Measurements from ENCODE around the gene SMYD3. TPM values are rescaled to one million over a fixed set of nuclear protein-coding genes. Genes with fewer than 3 reads are reported as not detected.

The SMYD3 gene
- total and polyA plus RNA-seq, 9 of the 15 experiments (the other 6 are each of a cell fraction or from before 2014, with no cell fraction given): 128 to 440 (median 197) TPM

GRCh38 chr1:245832771-245833527 lies 674.1 kb downstream of the SMYD3 start:
- Histone ChIP-seq H3K9me3 (replicated peaks; ENCODE audit: control insufficient read depth, insufficient read depth, low read depth, low read length) (no peaks in the 10 kb centered on the region), H3K4me3 (no peak overlapping the region), H3K9ac (ENCODE audit: insufficient read depth in 1 of 2, low read depth in 2 of 2, low read length in 2 of 2) (no peak overlapping the region), H3K27ac (ENCODE audit: extremely low read depth, low read depth, low read length) (no peak overlapping the region), H3K27me3 (ENCODE audit: control insufficient read depth in 2 of 2, insufficient read depth in 2 of 2, low read length in 2 of 2) (no peaks in the 10 kb centered on the region), H2AFZ (ENCODE audit: low read depth, low read length) (no peak overlapping the region), H3K79me2 (ENCODE audit: control insufficient read depth, insufficient read depth, low read length) (no peaks in the 10 kb centered on the region), H3K36me3 (ENCODE audit: control insufficient read depth, insufficient read depth, low read length) (peaks cover 72% of the 10 kb centered on the region), H3K4me2 (ENCODE audit: insufficient read depth, low read length) (no peak overlapping the region), H4K20me1 (replicated peaks; ENCODE audit: control insufficient read depth, insufficient read depth, low read length) (no peaks in the 10 kb centered on the region; the same call in 1 of the 2 replicates), H3K4me1 (replicated peaks in 1 of 2; ENCODE audit: control insufficient read depth in 2 of 2, insufficient read depth in 2 of 2, low read length in 2 of 2) (no peaks in the 10 kb centered on the region), H3K9me1 (ENCODE audit: control insufficient read depth, insufficient read depth, low read length) (no peaks in the 10 kb centered on the region)
- BruUV-seq (replicated peaks): no TSS peak
- CTCF ChIA-PET (ENCODE audit: low intra/inter-chr PET ratio): no interaction called here
- FAIRE-seq: no peak
- ATAC-seq: no peak
- WGBS (ENCODE audit: insufficient coverage, low coverage, missing lambda C conversion rate): 90% methylated on average over 7 of the region's 7 CpGs
- TF ChIP-seq, protein P1, sequence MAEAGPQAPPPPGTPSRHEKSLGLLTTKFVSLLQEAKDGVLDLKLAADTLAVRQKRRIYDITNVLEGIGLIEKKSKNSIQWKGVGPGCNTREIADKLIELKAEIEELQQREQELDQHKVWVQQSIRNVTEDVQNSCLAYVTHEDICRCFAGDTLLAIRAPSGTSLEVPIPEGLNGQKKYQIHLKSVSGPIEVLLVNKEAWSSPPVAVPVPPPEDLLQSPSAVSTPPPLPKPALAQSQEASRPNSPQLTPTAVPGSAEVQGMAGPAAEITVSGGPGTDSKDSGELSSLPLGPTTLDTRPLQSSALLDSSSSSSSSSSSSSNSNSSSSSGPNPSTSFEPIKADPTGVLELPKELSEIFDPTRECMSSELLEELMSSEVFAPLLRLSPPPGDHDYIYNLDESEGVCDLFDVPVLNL (CRISPR knock-in tag; IDR thresholded peaks at IDR 0.05; ENCODE audit: low read depth): no peak
- TF ChIP-seq, protein P2, sequence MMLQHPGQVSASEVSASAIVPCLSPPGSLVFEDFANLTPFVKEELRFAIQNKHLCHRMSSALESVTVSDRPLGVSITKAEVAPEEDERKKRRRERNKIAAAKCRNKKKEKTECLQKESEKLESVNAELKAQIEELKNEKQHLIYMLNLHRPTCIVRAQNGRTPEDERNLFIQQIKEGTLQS (IDR thresholded peaks at IDR 0.05): no peak
- TF ChIP-seq, protein P2 (CRISPR knock-in tag; conservative IDR thresholded peaks at IDR 0.05): no peak
- no peak for TF ChIP-seq PYGO2 (tag; IDR thresholded peaks at IDR 0.05)
- no peak for TF ChIP-seq SPI1 (IDR thresholded peaks at IDR 0.05; ENCODE audit: borderline replicate concordance, low read depth, low read length)
- no peak for TF ChIP-seq FOXM1 (IDR thresholded peaks at IDR 0.05; ENCODE audit: low read depth)
- TF ChIP-seq FOXM1 (CRISPR knock-in tag; IDR thresholded peaks at IDR 0.05; ENCODE audit: low read depth): no peak
- no peak for TF ChIP-seq HMGN3 (IDR thresholded peaks at IDR 0.05; ENCODE audit: borderline replicate concordance, extremely low read depth, insufficient read length, low read depth, low read length)
- no peak for TF ChIP-seq CREM (IDR thresholded peaks at IDR 0.05; ENCODE audit: low read depth)
- TF ChIP-seq HEY1 (CRISPR knock-in tag; IDR thresholded peaks at IDR 0.05; ENCODE audit: borderline replicate concordance): no peak
- no peak for TF ChIP-seq ZFPM2 (CRISPR knock-in tag; IDR thresholded peaks at IDR 0.05)
- no peak for TF ChIP-seq HNRNPL (IDR thresholded peaks at IDR 0.05; ENCODE audit: low read depth, low read length)
- TF ChIP-seq ZNF212 (CRISPR knock-in tag; IDR thresholded peaks at IDR 0.05): no peak
- TF ChIP-seq PHB (CRISPR knock-in tag; IDR thresholded peaks at IDR 0.05): no peak
- TF ChIP-seq, protein P3, sequence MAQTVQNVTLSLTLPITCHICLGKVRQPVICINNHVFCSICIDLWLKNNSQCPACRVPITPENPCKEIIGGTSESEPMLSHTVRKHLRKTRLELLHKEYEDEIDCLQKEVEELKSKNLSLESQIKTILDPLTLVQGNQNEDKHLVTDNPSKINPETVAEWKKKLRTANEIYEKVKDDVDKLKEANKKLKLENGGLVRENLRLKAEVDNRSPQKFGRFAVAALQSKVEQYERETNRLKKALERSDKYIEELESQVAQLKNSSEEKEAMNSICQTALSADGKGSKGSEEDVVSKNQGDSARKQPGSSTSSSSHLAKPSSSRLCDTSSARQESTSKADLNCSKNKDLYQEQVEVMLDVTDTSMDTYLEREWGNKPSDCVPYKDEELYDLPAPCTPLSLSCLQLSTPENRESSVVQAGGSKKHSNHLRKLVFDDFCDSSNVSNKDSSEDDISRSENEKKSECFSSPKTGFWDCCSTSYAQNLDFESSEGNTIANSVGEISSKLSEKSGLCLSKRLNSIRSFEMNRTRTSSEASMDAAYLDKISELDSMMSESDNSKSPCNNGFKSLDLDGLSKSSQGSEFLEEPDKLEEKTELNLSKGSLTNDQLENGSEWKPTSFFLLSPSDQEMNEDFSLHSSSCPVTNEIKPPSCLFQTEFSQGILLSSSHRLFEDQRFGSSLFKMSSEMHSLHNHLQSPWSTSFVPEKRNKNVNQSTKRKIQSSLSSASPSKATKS (CRISPR knock-in tag; IDR thresholded peaks at IDR 0.05): no peak
- no peak for TF ChIP-seq ZNF174 (CRISPR knock-in tag; IDR thresholded peaks at IDR 0.05)
- no peak for TF ChIP-seq ATF1 (CRISPR knock-in tag; IDR thresholded peaks at IDR 0.05)
- no peak for TF ChIP-seq ATF1 (tag; IDR thresholded peaks at IDR 0.05)
- TF ChIP-seq TGIF2 (CRISPR knock-in tag; IDR thresholded peaks at IDR 0.05): no peak
- POLR2A ChIA-PET: no interaction called here
- intact Hi-C loops (cut with micrococcal nuclease) (no loop called here), in situ Hi-C loops (cut with MboI) (no loop called here)
- DNase-seq (ENCODE audit: extremely low read depth in 1 of 4, low spot score in 3 of 4): no peak

Data from K562 (cell line).